Mesenchymal stem cell (in vitro differentiated cells and primary cell): ENCODE results near the gene SIGLEC5.

Experiments
- DNase-seq: peaks from one replicate; pipeline ENCODE4 v3.0.0-alpha.2; 2013
- H2AFZ ChIP-seq: one replicate; pipeline ENCODE4 v1.6.1; 2013; ENCODE audit warnings: low read depth, mild to moderate bottlenecking, control low read depth, inconsistent platforms, low read length, moderate library complexity
- H2AK5ac ChIP-seq: 2 replicates; pipeline ENCODE4 v1.6.1; 2013; ENCODE audit warnings: low read length, moderate library complexity, mild to moderate bottlenecking, inconsistent platforms; ENCODE audit not compliant: severe bottlenecking
- H2BK120ac ChIP-seq: one replicate; pipeline ENCODE4 v1.6.1; 2013; ENCODE audit warnings: low read depth, mild to moderate bottlenecking, inconsistent platforms, low read length, moderate library complexity
- H2BK12ac ChIP-seq, 2 experiments: one replicate each; pipeline ENCODE4 v1.6.1; 2013; ENCODE audit warnings: inconsistent platforms in 2 of 2, low read length in 2 of 2, mild to moderate bottlenecking in 2 of 2, moderate library complexity in 2 of 2, control low read depth in 1 of 2
- H2BK15ac ChIP-seq: one replicate; pipeline ENCODE4 v1.6.1; 2013; ENCODE audit warnings: mild to moderate bottlenecking, low read depth, inconsistent platforms; ENCODE audit not compliant: poor library complexity, severe bottlenecking
- H2BK5ac ChIP-seq: 2 replicates; pipeline ENCODE4 v1.6.1; 2013; ENCODE audit warnings: low read depth, mild to moderate bottlenecking, low read length, control low read depth, inconsistent platforms; ENCODE audit not compliant: poor library complexity, severe bottlenecking
- H3K14ac ChIP-seq, 2 experiments: one replicate each; pipeline ENCODE4 v1.6.1; 2013; ENCODE audit warnings: inconsistent platforms in 2 of 2, low read length in 2 of 2, control low read depth in 1 of 2, mild to moderate bottlenecking in 1 of 2, moderate library complexity in 1 of 2
- H3K18ac ChIP-seq, 2 experiments: one replicate each; pipeline ENCODE4 v1.6.1; 2013; ENCODE audit warnings: inconsistent platforms in 2 of 2, low read length in 2 of 2, control low read depth in 1 of 2, low read depth in 1 of 2, mild to moderate bottlenecking in 1 of 2
- H3K23ac ChIP-seq, 2 experiments: one replicate each; pipeline ENCODE4 v1.6.1; 2013; ENCODE audit warnings: inconsistent platforms in 2 of 2, low read length in 2 of 2, mild to moderate bottlenecking in 2 of 2, moderate library complexity in 2 of 2, control low read depth in 1 of 2
- H3K27ac ChIP-seq: 2 replicates; pipeline ENCODE4 v1.5.1; 2013; ENCODE audit warnings: mild to moderate bottlenecking, moderate library complexity, low read length, control low read depth, inconsistent platforms; ENCODE audit not compliant: poor library complexity, severe bottlenecking
- H3K27me3 ChIP-seq, 2 experiments: 2 replicates each; pipeline versions ENCODE4 v1.6.1 to v1.7.0; 2013; ENCODE audit warnings: low read length in 2 of 2, mild to moderate bottlenecking in 2 of 2, moderate library complexity in 2 of 2, control low read depth in 1 of 2, inconsistent platforms in 1 of 2; ENCODE audit not compliant: control insufficient read depth in 1 of 2, insufficient read depth in 1 of 2
- H3K36me3 ChIP-seq, 2 experiments: 2 replicates each; pipeline versions ENCODE4 v1.6.1 to v1.7.0; 2013; ENCODE audit warnings: low read length in 2 of 2, control low read depth in 1 of 2, inconsistent platforms in 1 of 2, low read depth in 1 of 2, mild to moderate bottlenecking in 1 of 2; ENCODE audit not compliant: insufficient read depth in 2 of 2, control insufficient read depth in 1 of 2
- H3K4ac ChIP-seq, 2 experiments: one replicate each; pipeline ENCODE4 v1.6.1; 2013; ENCODE audit warnings: inconsistent platforms in 2 of 2, low read length in 2 of 2, mild to moderate bottlenecking in 2 of 2, moderate library complexity in 2 of 2, control low read depth in 1 of 2, low read depth in 1 of 2
- H3K4me1 ChIP-seq: 2 replicates; pipeline ENCODE4 v1.6.1; 2013; ENCODE audit warnings: low read depth, low read length, control low read depth; ENCODE audit not compliant: control insufficient read depth, insufficient read depth
- H3K4me2 ChIP-seq: 2 replicates; pipeline ENCODE4 v1.6.1; 2013; ENCODE audit warnings: low read length, mild to moderate bottlenecking, inconsistent platforms; ENCODE audit not compliant: poor library complexity, severe bottlenecking
- H3K4me3 ChIP-seq, 2 experiments: 2 replicates each; pipeline versions ENCODE4 v1.5.1 to v1.7.0; 2013; ENCODE audit warnings: low read length in 2 of 2, mild to moderate bottlenecking in 2 of 2, control low read depth in 1 of 2, low read depth in 1 of 2; ENCODE audit not compliant: insufficient read depth in 1 of 2
- H3K79me1 ChIP-seq: replicated peaks from 2 replicates; pipeline ENCODE4 v1.6.1; 2013; ENCODE audit warnings: mild to moderate bottlenecking, control low read depth, low read length, inconsistent platforms; ENCODE audit not compliant: poor library complexity, severe bottlenecking
- H3K9ac ChIP-seq: 2 replicates; pipeline ENCODE4 v1.7.0; 2013; ENCODE audit warnings: mild to moderate bottlenecking, low read length, moderate library complexity
- H3K9me3 ChIP-seq: 2 replicates; pipeline ENCODE4 v1.7.0; 2013; ENCODE audit warnings: mild to moderate bottlenecking, low read length; ENCODE audit not compliant: control insufficient read depth
- H4K8ac ChIP-seq: one replicate; pipeline ENCODE4 v1.6.1; 2013; ENCODE audit warnings: inconsistent platforms, mild to moderate bottlenecking, low read length, moderate library complexity
- H4K91ac ChIP-seq: one replicate; pipeline ENCODE4 v1.6.1; 2013; ENCODE audit warnings: mild to moderate bottlenecking, low read length, inconsistent platforms
- WGBS: methylation state at CpG from one replicate; pipeline ENCODE4 v1.1.7; 2013; ENCODE audit warnings: mixed read lengths; 5-methylcytosine and 5-hydroxymethylcytosine counted together

Gene SIGLEC5

GRCh38 chr19:51593969-51594773, 36.0 kb downstream of the SIGLEC5 start:
- peak; percentile 97 for DNase-seq
- H2BK120ac ChIP-seq = no peak overlapping the region
- no peaks in the 10 kb centered on the region for H3K27me3 ChIP-seq
- peaks cover 15% of the 10 kb centered on the region for H3K4me1 ChIP-seq
- peak overlapping the region in 1 of 2 experiments; percentile 81 for H3K14ac ChIP-seq
- H2AK5ac ChIP-seq = no peak overlapping the region
- peak overlapping the region; percentile 73 for H2BK15ac ChIP-seq
- H2BK12ac ChIP-seq = no peak overlapping the region
- H3K79me1 ChIP-seq = peaks cover 5% of the 10 kb centered on the region
- peak overlapping the region; percentile 65 to 88 for H3K18ac ChIP-seq
- no peaks in the 10 kb centered on the region for H3K9me3 ChIP-seq
- peak overlapping the region; percentile 87 for H3K9ac ChIP-seq
- H3K27ac ChIP-seq = peak overlapping the region; percentile 57
- peak overlapping the region; percentile 16 to 80 for H3K4ac ChIP-seq
- WGBS = under 1% methylated on average over 61 of the region's 61 CpGs
- H2BK5ac ChIP-seq = no peak overlapping the region
- peak overlapping the region; percentile 86 to 96 for H3K4me3 ChIP-seq
- peaks cover 4 to 7% of the 10 kb centered on the region in 2 experiments for H3K36me3 ChIP-seq
- H4K8ac ChIP-seq = peak overlapping the region; percentile 88
- no peak overlapping the region for H3K23ac ChIP-seq
- H2AFZ ChIP-seq = peak overlapping the region; percentile 98
- peak overlapping the region; percentile 99 for H3K4me2 ChIP-seq
- H4K91ac ChIP-seq = peak overlapping the region; percentile 65

- Histone ChIP-seq H3K9ac (peak overlapping the region; percentile 87), H4K91ac (no peak overlapping the region), H2BK15ac (no peak overlapping the region), H3K14ac (peak overlapping the region in 1 of 2 experiments; percentile 68), H3K4me2 (peak overlapping the region; percentile 99), H3K27ac (no peak overlapping the region), H3K79me1 (peaks cover 5% of the 10 kb centered on the region), H4K8ac (peak overlapping the region; percentile 88), H3K18ac (no peak overlapping the region), H3K23ac (peak overlapping the region in 1 of 2 experiments; percentile 46), H2BK12ac (no peak overlapping the region), H2AK5ac (no peak overlapping the region), H3K4me1 (peaks cover 15% of the 10 kb centered on the region), H3K4me3 (peak overlapping the region; percentile 67 to 96), H3K9me3 (peaks cover 3% of the 10 kb centered on the region), H3K27me3 (no peaks in the 10 kb centered on the region), H3K36me3 (peaks cover 4% of the 10 kb centered on the region in 2 experiments), H2BK120ac (no peak overlapping the region), H2AFZ (no peak overlapping the region), H2BK5ac (no peak overlapping the region), H3K4ac (peak overlapping the region; percentile 16 to 34)
- no peak for DNase-seq
- 61% methylated on average over 7 of the region's 10 CpGs for WGBS
Measured at GRCh38 chr19:51593138-51593890, 36.9 kb downstream of the SIGLEC5 start.

- Histone ChIP-seq H4K91ac (no peak overlapping the region), H4K8ac (no peak overlapping the region), H2BK5ac (no peak overlapping the region), H3K4me3 (no peak overlapping the region), H3K18ac (no peak overlapping the region), H3K23ac (no peak overlapping the region), H3K9ac (no peak overlapping the region), H3K4ac (no peak overlapping the region), H3K4me2 (no peak overlapping the region), H2AFZ (no peak overlapping the region), H2BK15ac (no peak overlapping the region), H3K9me3 (peaks cover 11% of the 10 kb centered on the region), H3K27ac (no peak overlapping the region), H3K36me3 (peaks cover 5 to 12% of the 10 kb centered on the region in 2 experiments), H2BK120ac (no peak overlapping the region), H3K27me3 (no peaks in the 10 kb centered on the region), H3K79me1 (peaks cover 5% of the 10 kb centered on the region), H2BK12ac (no peak overlapping the region), H3K4me1 (peaks cover 15% of the 10 kb centered on the region), H3K14ac (no peak overlapping the region), H2AK5ac (no peak overlapping the region)
- WGBS = no CpG with 5 or more reads among the region's 1 CpG
- DNase-seq = no peak
Measured at GRCh38 chr19:51592521-51592920, 37.7 kb downstream of the SIGLEC5 start.

- H3K9ac ChIP-seq = no peak overlapping the region
- H3K27me3 ChIP-seq = no peaks in the 10 kb centered on the region
- H4K91ac ChIP-seq = no peak overlapping the region
- H3K4me1 ChIP-seq = peaks cover 15% of the 10 kb centered on the region
- no peak overlapping the region for H2BK12ac ChIP-seq
- no peak overlapping the region for H3K14ac ChIP-seq
- no peak overlapping the region for H3K4me3 ChIP-seq
- H3K23ac ChIP-seq = no peak overlapping the region
- H2AK5ac ChIP-seq = no peak overlapping the region
- no peak overlapping the region for H2BK120ac ChIP-seq
- no peak overlapping the region for H3K4me2 ChIP-seq
- peaks cover 6% of the 10 kb centered on the region for H3K79me1 ChIP-seq
- H2BK15ac ChIP-seq = no peak overlapping the region
- H4K8ac ChIP-seq = no peak overlapping the region
- H2BK5ac ChIP-seq = no peak overlapping the region
- H3K4ac ChIP-seq = no peak overlapping the region
- no peak overlapping the region for H3K18ac ChIP-seq
- H3K27ac ChIP-seq = no peak overlapping the region
- H3K36me3 ChIP-seq = peaks cover 18 to 32% of the 10 kb centered on the region in 2 experiments
- 86% methylated on average over 3 of the region's 3 CpGs for WGBS
- no peak for DNase-seq
- H2AFZ ChIP-seq = no peak overlapping the region
- H3K9me3 ChIP-seq = peaks cover 30% of the 10 kb centered on the region
Measured at GRCh38 chr19:51590441-51590840, 39.8 kb downstream of the SIGLEC5 start.
